HK-2 (cell line): ENCODE measurements around the gene ATP9B.
"Not testable (repeated sequence)": the region's sequence is repeated elsewhere in the genome, so short reads cannot be mapped to it uniquely, and the experiment has no call there.

ENCODE experiments used
- DNase-seq: peaks from one replicate; pipeline ENCODE4 v3.0.0-alpha.2; 2018; ENCODE audit not compliant: unreplicated experiment

The ATP9B gene

DNA sequence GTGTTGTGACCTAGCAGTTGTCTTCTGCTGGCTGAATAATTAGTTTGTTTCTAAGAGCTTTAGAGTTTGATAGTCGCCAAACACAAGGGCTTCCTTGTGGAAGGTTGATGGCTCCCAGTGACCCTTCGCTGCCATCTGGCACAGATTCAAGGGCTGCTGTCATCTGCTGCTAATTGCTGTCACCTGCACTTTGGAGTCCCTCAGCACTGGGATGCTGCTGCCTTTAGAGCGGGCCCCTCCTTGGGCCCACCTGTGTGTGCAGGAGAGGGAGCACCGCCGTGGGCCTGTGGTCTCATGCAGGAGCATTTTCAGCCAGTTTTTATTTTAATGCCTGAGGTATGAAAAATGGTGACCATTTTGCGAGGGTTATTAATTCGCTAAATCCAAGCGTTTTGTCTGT is 172.6 kb downstream of the ATP9B start:
- DNase-seq, result no peak

DNA sequence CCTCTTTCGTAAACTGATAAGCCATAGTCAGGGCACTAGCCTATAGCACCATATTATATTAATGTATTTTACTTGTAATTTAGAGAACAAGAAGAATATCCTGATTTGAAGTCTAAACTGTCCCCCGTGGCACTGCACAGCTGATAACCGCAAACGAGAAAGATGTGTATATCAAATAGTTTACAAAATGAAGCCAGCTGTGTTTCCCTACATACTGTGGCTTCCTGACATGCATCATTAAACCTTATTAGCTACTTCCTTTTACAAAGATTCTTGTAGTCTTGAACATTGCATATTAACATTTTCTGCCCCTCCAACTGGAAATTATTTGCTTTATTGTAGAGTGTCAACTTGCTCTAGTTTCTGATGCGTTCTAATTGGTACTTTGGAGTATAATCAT is 173.1 kb downstream of the ATP9B start:
- DNase-seq, result no peak

DNA sequence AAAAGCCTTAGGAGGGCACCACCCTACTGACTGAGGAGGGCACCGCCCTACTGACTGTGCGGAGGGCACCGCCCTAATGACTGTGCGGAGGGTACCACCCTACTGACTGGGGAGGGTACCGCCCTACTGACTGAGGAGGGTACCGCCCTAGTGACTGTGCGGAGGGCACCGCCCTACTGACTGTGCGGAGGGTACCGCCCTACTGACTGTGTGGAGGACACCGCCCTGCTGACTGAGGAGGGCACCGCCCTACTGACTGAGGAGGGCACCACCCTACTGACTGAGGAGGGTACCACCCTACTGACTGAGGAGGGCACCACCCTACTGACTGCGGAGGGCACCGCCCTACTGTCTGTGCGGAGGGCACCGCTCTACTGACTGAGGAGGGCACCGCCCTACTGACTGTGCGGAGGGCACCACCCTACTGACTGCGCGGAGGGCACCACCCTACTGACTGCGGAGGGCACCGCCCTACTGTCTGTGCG is 176.4 kb downstream of the ATP9B start:
- no peak for DNase-seq

DNA sequence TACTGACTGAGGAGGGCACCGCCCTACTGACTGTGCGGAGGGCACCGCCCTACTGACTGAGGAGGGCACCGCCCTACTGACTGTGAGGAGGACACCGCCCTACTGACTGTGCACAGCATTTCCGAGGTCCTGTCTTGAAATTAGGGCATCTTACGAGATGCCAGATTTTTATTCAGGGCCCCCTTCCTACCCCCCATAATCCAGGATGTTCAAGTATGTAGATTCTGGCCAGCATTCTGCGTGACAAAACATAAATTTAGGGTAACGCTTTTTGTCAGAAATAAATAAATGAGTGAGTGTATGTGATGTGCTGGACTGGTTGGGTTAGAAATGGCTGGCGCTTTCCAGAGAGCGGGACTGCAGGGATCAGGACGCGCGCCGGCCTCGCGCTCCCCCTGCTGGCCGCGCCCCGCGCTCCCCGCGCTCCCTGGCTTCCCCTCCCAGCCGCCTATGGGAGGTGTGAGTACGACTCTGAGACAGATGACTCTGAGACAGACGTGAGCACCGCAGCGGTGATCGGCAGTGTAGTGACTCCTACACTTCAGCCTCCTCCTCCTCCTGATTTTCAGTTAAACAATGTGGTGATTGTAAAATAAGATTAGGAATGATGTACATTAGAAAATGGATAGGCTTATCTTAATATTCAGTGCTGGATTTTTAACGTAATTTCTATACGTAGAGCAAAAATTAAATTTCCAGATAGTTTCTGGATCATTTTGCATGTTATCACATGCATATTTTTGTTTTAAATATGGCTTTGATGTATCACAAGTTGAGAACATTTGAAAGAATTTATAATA is 177.3 kb downstream of the ATP9B start:
- DNase-seq, result peak; percentile 82

DNA sequence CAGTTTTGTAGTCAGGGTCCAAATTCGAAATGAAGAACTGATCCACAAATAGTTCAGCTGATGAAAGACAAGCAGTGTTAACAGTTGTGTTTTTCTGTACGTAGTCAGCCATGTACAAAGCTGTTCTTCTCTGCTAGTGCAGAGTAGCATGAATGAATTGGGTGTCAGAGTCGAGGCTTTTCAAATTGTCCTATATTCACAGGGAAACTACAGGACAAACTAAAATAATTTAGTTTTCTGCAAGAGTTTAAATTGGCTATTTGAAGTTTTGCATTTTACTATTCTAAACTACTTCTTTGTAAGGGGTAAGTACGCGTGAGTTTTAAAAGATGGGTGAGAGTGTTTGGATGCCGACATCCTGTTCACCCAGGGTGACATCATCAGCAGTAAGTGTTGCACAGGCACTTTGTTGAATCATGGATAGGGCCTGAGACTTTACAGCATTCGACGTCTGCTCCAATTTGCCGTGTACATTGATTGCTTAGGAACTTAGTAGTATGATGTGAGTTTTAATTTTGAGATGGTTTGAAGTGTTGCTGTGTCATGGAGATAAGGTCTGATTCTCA is 179.4 kb downstream of the ATP9B start:
- no peak for DNase-seq

DNA sequence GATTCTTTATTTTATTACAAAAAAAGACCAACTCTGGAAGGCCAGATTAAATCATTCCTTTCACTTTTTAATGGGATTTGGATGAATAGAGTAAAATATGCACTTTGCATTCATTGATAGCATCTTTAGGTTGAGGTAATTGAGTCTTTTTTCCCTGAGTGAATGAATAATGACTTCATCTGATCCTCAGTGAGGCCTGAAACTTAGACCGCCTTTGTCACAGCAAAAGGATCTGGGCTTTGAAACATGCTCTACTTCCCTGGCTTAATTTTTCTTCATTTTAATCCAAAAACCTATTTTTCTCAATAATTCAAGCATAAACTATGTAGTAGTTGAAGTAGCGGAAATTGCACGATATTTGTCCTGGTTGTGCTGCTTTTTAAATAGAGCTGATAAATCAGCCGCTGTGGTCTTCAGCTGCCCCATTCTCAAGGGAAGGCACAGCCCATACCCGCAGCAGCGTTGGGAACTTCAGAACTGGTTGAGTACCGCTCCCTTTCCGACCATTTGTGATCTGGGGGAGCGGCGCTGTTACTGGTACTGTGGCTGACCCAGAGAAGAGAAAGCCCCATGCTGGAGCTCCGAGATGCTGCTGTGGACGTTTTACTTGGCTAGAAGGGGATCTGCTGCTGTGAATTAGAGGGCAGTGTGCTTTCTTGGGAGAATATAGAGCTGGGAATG is 181.2 kb downstream of the ATP9B start:
- no peak for DNase-seq

DNA sequence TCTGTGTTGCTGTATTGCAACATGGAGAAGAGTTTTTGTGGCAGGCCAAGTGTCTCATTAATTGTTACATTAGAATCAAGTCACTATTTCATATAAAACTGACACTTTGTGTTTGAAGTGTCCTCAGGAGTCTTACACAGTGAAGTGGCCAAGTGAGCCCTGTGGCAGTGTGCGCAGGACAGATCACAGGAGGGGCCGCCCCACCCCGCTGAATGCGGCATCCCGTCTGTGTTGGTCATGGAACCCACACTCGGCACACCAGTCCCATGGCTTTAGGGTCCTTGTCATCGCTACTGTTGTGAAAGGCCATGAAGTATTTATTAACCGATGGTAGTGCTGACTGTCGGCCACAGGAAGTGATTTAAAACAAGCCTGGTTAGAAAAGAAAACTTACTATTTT is 181.8 kb downstream of the ATP9B start:
- DNase-seq, result no peak

DNA sequence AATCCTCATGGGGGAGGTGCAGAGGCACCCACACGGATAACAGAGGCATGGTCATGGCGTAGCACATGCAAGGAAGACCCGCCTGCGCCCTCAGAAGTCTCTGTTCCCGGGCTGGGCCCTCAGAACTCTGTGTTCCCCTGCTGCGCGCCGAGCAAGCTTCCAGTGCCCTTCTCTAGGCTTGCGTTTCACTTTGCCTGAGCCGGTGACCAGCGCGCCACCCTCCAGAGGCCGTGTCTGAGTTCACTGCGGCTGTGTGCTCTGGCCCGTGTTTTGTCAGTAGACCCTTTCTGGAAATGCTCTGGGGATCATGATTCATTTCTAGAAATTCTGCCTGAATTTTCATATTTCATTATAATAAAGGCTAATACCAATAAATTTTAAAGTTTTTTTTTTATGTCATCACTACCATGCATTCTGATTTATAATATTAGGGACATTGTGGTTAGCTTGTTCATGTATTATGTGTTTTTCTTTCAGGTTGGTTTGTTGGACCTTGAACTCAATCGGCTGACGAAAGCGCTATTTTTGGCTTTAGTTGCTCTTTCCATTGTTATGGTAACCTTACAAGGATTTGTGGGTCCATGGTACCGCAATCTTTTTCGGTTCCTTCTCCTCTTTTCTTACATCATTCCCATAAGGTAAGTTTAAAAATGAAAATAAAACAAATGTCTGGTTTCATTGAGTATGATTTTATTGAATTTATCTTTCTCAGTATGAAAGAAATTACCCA is 183.9 kb downstream of the ATP9B start:
- DNase-seq, result no peak

DNA sequence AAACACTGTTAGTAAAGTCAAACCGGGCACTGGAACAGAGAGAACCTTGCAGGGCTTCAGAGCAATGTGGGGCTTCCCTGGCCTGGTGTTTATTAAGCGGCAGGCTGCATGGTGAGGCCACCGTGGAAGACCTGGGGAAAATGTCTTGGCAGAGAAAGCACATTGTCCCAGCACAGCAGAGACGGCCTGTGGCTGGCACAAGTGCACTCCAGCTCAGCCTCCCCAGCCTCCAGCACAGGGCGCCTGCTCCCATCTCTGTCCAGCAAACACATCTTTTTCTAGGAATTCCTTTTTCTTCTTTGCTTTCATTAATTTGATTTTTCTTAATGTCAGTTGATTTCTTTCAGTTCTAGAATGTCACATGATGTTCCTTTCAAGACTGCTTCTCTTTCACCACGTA is 188.3 kb downstream of the ATP9B start:
- no peak for DNase-seq

DNA sequence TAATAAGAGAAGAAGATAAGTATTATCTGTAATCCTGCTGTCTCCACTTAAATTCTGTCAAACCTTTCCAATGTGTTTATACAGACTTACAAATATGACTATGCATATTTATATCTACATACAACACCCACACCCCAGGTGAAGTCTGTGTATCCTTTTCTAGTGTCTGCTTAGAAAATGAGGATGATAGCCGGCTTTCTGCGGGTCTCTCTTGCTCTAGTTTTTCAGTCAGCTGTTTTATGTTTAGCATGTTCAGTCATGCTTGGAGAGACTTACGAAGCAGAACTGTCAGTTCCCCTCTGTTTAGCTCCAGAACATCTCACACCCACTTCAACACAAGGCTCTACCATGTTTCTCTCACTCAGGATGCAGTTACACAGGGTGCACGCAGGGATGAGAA is 189.3 kb downstream of the ATP9B start:
- no peak for DNase-seq

DNA sequence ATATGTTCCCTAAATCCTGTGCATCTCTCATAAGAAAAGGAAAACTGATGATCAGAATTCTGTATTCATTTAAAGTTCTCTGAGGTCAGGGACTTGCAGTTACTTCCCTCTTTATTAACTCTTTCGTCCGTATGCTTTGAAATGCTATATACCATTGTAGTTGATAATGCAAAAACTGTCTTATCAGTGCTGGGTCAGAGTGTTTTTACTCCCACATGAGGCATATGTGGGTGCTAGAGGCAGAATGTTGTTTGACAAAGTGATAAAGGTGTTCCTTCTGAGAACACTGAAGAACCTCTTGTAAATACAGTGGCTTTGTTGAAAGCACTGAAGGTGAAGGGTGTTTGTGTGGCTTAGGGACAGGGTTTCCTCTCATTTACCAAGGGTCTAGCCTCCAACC is 190.0 kb downstream of the ATP9B start:
- no peak for DNase-seq

DNA sequence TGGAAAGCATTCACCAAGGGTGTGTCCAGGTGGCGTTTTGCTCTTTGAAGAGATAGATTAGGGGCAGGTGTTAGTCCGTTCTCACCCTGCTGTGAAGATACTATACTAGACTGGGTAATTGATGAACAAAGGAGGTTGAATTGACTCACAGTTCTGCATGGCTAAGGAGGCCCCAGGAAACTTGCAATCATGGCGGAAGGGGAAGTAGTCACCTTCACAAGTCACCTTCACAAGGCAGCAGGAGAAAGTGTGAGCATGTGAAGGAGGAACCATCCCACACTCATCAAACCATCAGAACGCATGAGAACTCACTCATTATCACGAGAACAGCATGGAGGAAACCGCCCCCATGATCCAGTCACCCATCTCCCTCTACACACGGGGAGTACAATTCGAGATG is 190.8 kb downstream of the ATP9B start:
- DNase-seq, result no peak

DNA sequence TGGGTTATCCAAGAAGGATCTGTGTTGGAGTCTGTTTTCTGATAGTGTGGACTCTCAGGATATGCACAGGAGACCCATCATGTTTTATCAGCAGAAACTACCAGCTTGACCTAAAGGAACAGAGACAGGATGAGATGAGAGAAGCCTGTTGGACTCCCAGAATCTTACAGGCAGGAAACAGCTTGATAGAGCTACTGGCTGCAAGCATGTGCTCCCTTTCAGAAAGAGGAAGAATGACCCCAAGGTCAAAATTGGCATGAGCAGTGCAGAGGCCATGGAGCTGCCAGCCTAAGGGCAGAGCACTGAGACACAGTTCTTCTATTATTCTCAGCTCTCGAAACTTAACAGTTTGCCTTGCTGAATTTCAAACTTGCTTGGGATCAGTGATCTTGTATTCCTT is 191.3 kb downstream of the ATP9B start:
- no peak for DNase-seq

DNA sequence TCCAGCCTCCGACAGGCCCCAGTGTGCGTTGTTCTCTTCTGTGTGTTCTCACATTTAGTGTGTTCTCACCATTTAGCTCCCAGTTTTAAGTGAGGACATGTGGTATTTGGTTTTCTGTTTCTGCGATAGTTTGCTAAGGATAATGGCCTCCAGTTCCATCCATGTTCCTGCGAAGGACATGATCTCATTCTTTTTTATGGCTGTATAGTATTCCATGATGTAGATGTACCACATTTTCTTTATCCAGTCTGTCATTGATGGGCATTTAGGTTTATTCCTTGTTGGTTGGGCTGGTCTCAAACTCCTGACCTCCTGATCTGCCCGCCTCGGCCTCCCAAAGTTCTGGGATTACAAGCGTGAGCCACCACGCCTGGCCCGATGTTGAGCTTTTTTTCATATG is 195.9 kb downstream of the ATP9B start:
- DNase-seq, result not testable (repeated sequence)

DNA sequence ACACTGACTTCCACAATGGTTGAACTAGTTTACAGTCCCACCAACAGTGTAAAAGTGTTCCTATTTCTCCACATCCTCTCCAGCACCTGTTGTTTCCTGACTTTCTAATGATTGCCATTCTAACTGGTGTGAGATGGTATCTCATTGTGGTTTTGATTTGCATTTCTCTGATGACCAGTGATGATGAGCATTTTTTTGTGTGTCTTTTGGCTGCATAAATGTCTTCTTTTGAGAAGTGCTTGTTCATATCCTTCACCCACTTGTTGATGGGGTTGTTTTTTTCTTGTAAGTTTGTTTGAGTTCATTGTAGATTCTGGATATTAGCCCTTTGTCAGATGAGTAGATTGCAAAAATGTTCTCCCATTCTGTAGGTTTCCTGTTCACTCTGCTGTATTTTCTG is 202.6 kb downstream of the ATP9B start:
- DNase-seq, result not testable (repeated sequence)

DNA sequence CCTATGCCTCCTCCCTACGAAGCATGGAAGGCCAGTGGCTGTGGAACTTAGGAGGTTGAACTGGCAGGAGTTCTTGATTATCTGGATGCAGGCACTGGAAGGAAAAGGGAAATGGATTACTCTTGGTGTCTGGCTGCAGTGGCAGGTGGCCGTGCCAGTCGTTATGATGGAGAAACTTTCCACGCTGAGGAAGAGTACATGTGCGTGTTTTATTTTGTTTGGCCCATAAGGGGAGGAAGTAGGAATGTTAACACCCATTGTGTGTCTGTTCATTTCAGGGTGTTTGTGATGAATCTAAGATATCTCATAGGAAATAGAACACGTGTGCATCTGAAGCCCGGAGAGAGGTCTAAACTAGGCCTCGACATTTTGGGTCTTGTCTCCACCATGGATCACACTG is 203.7 kb downstream of the ATP9B start:
- no peak for DNase-seq

DNA sequence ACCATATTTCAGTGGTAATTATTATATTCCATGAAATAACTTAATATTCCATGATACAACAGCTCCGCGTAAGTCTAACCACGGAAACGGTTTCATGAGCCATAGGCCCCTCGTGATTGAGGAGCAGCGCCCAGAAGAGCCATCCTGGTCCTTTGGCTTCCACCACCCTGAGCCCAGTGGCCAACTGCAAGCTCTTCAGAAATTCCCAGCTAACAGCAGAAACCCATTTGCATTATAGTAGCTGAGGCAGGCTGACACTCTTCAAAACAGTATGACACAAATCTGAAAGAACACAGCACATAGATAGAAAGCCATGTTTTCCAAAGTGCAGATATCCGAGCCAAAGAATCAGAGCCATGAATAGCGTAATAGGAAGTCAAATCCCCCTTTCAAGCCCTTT is 205.6 kb downstream of the ATP9B start:
- no peak for DNase-seq

DNA sequence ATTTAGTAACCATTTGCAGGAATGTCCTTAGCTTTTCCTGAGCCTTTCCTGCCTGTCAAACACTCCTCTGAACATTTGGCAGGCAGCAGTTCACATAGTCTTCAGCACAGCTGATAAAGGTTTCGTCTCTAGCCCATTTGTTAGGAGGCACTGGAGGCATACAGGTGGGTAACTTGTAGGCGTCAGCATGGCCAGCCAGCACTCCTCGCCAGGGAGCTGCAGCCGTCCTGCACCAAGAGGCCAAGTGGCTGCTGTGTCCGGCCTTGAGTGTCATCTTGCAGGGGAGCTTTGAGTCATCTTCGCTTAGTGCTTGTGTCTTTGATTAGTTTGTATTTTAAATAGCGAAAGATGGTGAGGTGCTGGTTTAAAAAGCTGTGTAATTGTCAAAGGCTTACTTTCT is 206.3 kb downstream of the ATP9B start:
- no peak for DNase-seq

DNA sequence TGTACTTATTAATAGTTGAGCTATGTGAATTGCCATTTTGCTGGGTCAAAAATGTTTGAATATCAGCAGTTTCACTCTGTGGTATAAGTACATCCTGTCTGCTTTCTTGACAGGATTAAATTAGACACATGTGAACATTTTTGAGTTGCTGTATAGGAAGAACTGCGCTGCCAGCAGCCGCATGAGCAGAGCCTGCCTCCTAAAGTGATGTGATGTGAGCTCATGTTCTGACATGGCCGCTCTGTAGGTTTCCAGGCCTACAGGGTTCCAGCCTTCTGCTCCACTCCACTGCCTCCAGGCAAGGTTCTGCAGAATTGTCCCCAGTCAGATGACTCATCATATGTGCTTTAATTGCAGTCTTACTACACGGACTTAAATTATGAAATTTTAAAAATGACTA is 206.8 kb downstream of the ATP9B start:
- DNase-seq, result no peak

DNA sequence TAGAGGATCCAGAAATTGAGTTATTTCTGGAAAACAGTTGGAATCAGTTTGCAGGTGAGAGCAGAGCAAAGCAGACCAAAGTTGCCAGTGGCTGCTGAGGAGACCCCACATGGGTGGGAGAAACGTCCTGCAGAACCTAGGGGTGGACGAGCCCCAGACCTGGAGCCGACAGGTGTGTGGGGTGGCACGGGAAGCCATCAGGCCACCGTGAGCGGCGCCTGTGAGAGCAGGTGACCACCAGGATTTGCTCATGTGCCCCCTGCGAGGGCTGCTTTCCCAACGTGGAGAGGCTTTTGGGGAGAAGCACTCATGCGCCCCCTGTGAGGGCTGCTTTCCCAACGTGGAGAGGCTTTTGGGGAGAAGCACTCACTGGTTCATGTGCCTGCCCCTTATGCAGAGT is 209.7 kb downstream of the ATP9B start:
- DNase-seq, result no peak

DNA sequence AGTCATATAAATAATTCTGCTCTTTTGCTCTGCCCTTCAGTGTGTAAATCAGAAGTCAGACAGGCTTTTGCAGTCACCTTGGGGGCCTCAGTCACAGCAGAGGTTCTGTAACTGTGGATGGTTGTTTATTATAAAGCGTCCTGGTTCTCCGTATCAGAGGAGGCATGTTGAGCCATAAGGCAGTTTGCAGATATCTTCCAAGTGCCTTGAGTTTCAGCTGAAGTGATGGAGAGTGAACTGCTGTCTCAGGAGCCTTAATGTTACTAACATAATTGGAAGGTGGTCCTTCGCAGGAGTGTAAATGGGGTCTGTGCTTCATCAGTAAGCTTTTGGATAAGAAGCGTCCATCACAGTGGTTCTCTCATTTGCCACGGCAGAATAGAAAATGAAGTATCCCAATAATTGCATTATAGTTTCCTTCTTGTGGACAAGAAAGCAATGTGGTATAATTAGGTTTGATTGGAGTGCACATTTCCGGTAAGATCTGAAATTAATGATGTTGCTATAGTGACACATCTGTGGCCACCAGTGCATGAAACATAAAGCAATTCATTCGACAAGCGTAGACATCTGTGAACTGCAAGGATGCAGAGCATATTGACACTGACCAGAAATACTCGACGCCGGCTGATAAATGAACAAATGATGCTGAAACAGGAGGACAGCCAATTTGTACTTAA is 214.1 kb downstream of the ATP9B start:
- DNase-seq, result no peak

DNA sequence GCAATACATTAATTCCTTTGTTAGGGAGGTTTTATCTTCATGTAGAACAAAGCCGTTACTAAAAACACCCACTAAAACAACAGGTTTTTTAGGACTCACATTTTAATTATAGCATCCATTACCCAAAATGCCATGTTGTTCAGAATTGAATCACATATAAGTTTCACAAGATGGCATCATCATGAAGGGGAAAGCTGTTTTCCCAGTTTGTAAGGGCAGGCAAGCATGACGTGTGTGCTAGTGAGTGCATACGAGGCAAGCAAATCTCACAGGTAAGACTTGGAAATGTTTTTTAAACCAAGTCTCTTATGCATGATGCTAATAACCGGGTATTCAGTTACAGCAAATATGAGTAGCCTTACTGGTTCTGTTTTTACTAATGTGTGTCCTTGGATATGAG is 214.7 kb downstream of the ATP9B start:
- no peak for DNase-seq
